DOHH2 (cell line): ENCODE data around the gene ALDH1A3.

Experiments used
- H3F3A ChIP-seq: fragments of 200-600 bp; sonication (generic), shearing (Covaris generic); 2 replicates; pipeline ENCODE4 v1.6.0; 2016; ENCODE audit warnings: antibody characterized with exemption, mild to moderate bottlenecking; ENCODE audit not compliant: control insufficient read depth, insufficient read depth
- H3K27ac ChIP-seq: fragments of 200-600 bp; sonication (generic); 2 replicates; pipeline ENCODE4 v1.5.1; 2014; ENCODE audit warnings: low read depth, mild to moderate bottlenecking, low read length, moderate library complexity
- H3K27me3 ChIP-seq: fragments of 200-600 bp; sonication (generic); 2 replicates; pipeline ENCODE4 v1.6.1; 2014; ENCODE audit warnings: mild to moderate bottlenecking, low read length, mixed read lengths; ENCODE audit not compliant: control insufficient read depth
- H3K36me3 ChIP-seq: fragments of 200-600 bp; sonication (generic); 2 replicates; pipeline ENCODE4 v1.6.1; 2014; ENCODE audit warnings: mild to moderate bottlenecking, low read length, moderate library complexity, mixed read lengths; ENCODE audit not compliant: control insufficient read depth
- H3K4me1 ChIP-seq: fragments of 200-600 bp; sonication (generic); 2 replicates; pipeline ENCODE4 v1.6.1; 2014; ENCODE audit warnings: mild to moderate bottlenecking, low read length, mixed read lengths; ENCODE audit not compliant: control insufficient read depth
- H3K4me2 ChIP-seq: fragments of 200-600 bp; sonication (generic); 2 replicates; pipeline ENCODE4 v1.6.0; 2014; ENCODE audit warnings: mild to moderate bottlenecking, low read length, moderate library complexity
- H3K4me3 ChIP-seq: fragments of 200-600 bp; sonication (generic); 2 replicates; pipeline ENCODE4 v1.5.1; 2014; ENCODE audit warnings: mild to moderate bottlenecking, low read length, mixed read lengths
- H3K79me2 ChIP-seq: fragments of 200-600 bp; sonication (generic); 2 replicates; pipeline ENCODE4 v1.6.1; 2014; ENCODE audit warnings: mild to moderate bottlenecking, low read length, mixed read lengths; ENCODE audit not compliant: control insufficient read depth
- H3K9me2 ChIP-seq: fragments of 200-600 bp; sonication (generic); replicated peaks from 2 replicates; pipeline ENCODE4 v1.6.1; 2014; ENCODE audit warnings: mild to moderate bottlenecking, low read length, mixed read lengths; ENCODE audit not compliant: control insufficient read depth
- H3K9me3 ChIP-seq: fragments of 200-600 bp; sonication (generic); 2 replicates; pipeline ENCODE4 v1.6.1; 2014; ENCODE audit warnings: antibody characterized with exemption, low read length, mixed read lengths; ENCODE audit not compliant: control insufficient read depth, insufficient read depth
- H4K20me1 ChIP-seq: fragments of 200-600 bp; sonication (generic); 2 replicates; pipeline ENCODE4 v1.6.0; 2014; ENCODE audit warnings: low read depth, mild to moderate bottlenecking, antibody characterized with exemption, low read length, moderate library complexity; ENCODE audit not compliant: control insufficient read depth, insufficient read depth
- CTCF ChIP-seq: fragments of 200-600 bp; sonication (generic); IDR thresholded peaks from one replicate; pipeline ENCODE4 v1.5.1; 2014; ENCODE audit warnings: antibody characterized with exemption, mild to moderate bottlenecking, low read depth, low read length; ENCODE audit not compliant: poor library complexity, severe bottlenecking
- EZH2phosphoT487 ChIP-seq: fragments of 200-600 bp; sonication (generic); IDR thresholded peaks from 2 replicates; pipeline ENCODE4 v1.6.1; 2017; ENCODE audit warnings: borderline replicate concordance, mild to moderate bottlenecking, antibody characterized with exemption, low read length, moderate library complexity, mixed read lengths

Gene ALDH1A3

DNA sequence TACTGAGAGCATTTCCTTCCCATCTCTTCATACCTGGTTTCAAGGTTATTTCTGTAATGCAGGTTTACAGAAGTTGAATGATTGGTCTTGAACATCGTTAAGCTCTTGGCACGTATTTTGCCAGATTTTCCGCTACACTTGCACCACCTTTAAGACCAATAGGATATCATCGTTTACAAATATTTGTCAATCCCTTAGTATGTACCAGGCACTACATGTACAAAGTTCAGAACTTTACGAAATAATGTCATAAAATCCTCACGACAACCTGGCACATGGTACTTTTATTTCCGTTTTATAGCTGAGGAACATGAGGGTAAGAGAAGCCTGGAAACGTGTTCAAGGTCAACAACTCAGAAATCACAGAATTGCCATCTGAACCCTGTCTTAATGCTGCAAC is 45.8 kb downstream of the ALDH1A3 start:
- H4K20me1 ChIP-seq: no peaks in the 10 kb centered on the region; the same call in 1 of the 2 replicates
- H3K9me3 ChIP-seq: no peaks in the 10 kb centered on the region
- H3K4me2 ChIP-seq: peak overlapping the region; percentile 72
- H3K9me2 ChIP-seq: no peaks in the 10 kb centered on the region
- H3K79me2 ChIP-seq: peaks cover 92% of the 10 kb centered on the region
- H3K4me3 ChIP-seq: peak overlapping the region; percentile 58
- TF ChIP-seq EZH2phosphoT487 (no peak), CTCF (no peak)
- H3K36me3 ChIP-seq: peaks cover 92% of the 10 kb centered on the region
- H3K27ac ChIP-seq: peak overlapping the region; percentile 92
- H3F3A ChIP-seq: peaks cover 80% of the 10 kb centered on the region
- H3K4me1 ChIP-seq: peaks cover 98% of the 10 kb centered on the region
- H3K27me3 ChIP-seq: no peaks in the 10 kb centered on the region

- Histone ChIP-seq H3K36me3 (peaks cover 92% of the 10 kb centered on the region), H3K4me2 (peak overlapping the region; percentile 72), H3K4me3 (peak overlapping the region; percentile 58), H3K4me1 (peaks cover 99% of the 10 kb centered on the region), H3F3A (peaks cover 82% of the 10 kb centered on the region), H3K9me3 (no peaks in the 10 kb centered on the region), H3K27ac (peak overlapping the region; percentile 92), H3K9me2 (no peaks in the 10 kb centered on the region), H3K79me2 (peaks cover 92% of the 10 kb centered on the region), H3K27me3 (no peaks in the 10 kb centered on the region), H4K20me1 (no peaks in the 10 kb centered on the region; the same call in 1 of the 2 replicates)
- TF ChIP-seq EZH2phosphoT487 (no peak), CTCF (peak; percentile 71)
Observed at GRCh38 chr15:100926258-100926657, 46.6 kb downstream of the ALDH1A3 start.

DNA sequence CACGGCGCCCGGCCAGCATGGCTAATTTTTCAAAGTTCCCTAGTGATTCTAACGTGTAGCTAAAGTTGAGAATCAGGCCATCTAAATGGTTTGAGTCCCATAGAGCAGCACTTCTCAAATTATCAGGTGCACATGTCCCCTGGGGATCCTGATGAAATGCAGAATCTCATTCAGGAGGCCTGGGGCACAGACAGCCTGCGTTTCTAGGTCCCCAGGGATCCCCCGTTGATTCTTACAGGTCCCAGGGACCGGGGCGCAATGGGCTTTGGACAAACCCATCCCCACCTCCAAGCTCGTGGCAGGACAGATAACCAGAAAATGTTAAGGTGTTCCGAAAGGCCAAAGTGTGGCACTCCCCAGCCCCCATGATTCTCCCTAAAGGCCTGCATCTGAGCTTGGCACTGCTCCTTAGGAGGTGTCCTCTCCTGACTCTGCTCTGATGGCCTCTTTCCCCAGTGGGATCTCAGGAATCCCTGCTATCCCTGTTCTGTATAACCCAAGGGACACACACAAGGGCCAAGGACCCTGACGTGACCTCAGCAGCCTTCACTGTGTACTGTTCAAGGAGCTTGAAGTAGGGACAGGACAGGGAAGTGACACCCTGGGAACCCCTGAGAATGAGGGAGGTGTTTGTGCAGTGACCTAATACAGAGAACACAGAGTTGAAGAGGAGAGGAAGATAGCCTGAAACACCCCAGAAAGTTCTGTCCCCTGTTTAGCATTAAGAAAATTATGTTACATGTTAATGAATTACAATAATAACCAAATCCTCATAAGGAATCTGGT is 47.5 kb downstream of the ALDH1A3 start:
- Histone ChIP-seq H3K4me2 (peak overlapping the region; percentile 97), H3K4me3 (peak overlapping the region; percentile 64), H3K36me3 (peaks cover 91% of the 10 kb centered on the region), H3F3A (peaks cover 77% of the 10 kb centered on the region), H3K9me3 (no peaks in the 10 kb centered on the region), H3K79me2 (peaks cover 92% of the 10 kb centered on the region), H3K27me3 (no peaks in the 10 kb centered on the region), H4K20me1 (no peaks in the 10 kb centered on the region), H3K27ac (peak overlapping the region; percentile 92), H3K4me1 (peaks cover 99% of the 10 kb centered on the region), H3K9me2 (no peaks in the 10 kb centered on the region)
- no peak for TF ChIP-seq CTCF
- no peak for TF ChIP-seq EZH2phosphoT487
